Stimulated activated naive B cell treated with anti-CD40 and anti-IgM and Interleukin-4, amounts not matched to agents 10 μg/mL and 1 μg/mL and 100 μg/mL, for 72 hours (primary cell): ENCODE results near the gene ROBO1.

Experiments used
- ATAC-seq, 2 donors: fragments of 150-1000 bp; cut with Tn5 transposase; replicated peaks; 2 replicates each; pipeline ENCODE4 v1.10.0; 2021; ENCODE audit warnings: moderate library complexity in 1 of 2
- DNase-seq: peaks from one replicate; pipeline ENCODE4 v3.0.0; 2021
- H3K27ac Mint-ChIP-seq: one replicate; pipeline ENCODE4 v1.8.0; 2022; ENCODE audit warnings: mild to moderate bottlenecking, mixed read lengths
- H3K27me3 Mint-ChIP-seq, 2 donors: one replicate each; pipeline ENCODE4 v1.8.0; 2022; ENCODE audit warnings: mixed read lengths in 2 of 2
- H3K36me3 Mint-ChIP-seq, 2 donors: one replicate each; pipeline ENCODE4 v1.8.0; 2022; ENCODE audit warnings: mixed read lengths in 2 of 2, mild to moderate bottlenecking in 1 of 2
- H3K4me1 Mint-ChIP-seq, 2 donors: one replicate each; pipeline ENCODE4 v1.8.0; 2022; ENCODE audit warnings: mixed read lengths in 2 of 2, mild to moderate bottlenecking in 1 of 2
- H3K4me3 Mint-ChIP-seq, 2 donors: one replicate each; pipeline ENCODE4 v1.8.0; 2022; ENCODE audit warnings: mild to moderate bottlenecking in 2 of 2, mixed read lengths in 2 of 2, moderate library complexity in 1 of 2
- H3K9me3 Mint-ChIP-seq, 2 donors: one replicate each; pipeline ENCODE4 v1.8.0; 2022; ENCODE audit warnings: mixed read lengths in 2 of 2, mild to moderate bottlenecking in 1 of 2

The ROBO1 gene

DNA sequence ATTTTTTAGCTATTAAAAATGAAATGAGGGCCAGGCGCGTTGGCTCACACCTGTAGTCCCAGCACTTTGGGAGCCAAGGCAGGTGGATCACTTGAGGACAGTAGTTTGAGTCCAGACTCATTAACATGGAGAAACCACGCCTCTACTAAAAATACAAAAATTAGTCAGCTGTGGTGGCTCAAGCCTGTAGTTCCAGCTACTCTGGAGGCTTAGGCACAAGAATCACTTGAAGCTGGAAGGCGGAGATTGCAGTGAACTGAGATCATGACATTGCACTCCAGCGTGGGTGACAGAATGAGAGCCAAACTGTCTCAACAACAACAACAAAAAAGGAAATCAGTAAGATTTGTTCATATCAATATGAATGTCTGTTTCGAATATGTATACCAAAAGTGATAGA lies 517.1 kb downstream of the ROBO1 start:
- Mint-ChIP-seq H3K36me3 (no peaks in the 10 kb centered on the region), H3K27ac (no peak overlapping the region), H3K4me3 (no peak overlapping the region), H3K27me3 (no peaks in the 10 kb centered on the region), H3K9me3 (peaks cover 0 to 6% of the 10 kb centered on the region in 2 donors), H3K4me1 (no peaks in the 10 kb centered on the region)
- ATAC-seq = no peak
- no peak for DNase-seq

- Mint-ChIP-seq H3K27ac (no peak overlapping the region), H3K4me3 (no peak overlapping the region), H3K4me1 (no peaks in the 10 kb centered on the region), H3K9me3 (peaks cover 3 to 6% of the 10 kb centered on the region in 2 donors), H3K36me3 (no peaks in the 10 kb centered on the region), H3K27me3 (no peaks in the 10 kb centered on the region)
- no peak for DNase-seq
- no peak for ATAC-seq
Measured at GRCh38 chr3:79249701-79250100, 518.1 kb downstream of the ROBO1 start.

- DNase-seq (no peak), ATAC-seq (no peak)
- no peaks in the 10 kb centered on the region for H3K36me3 Mint-ChIP-seq
- H3K27ac Mint-ChIP-seq = no peak overlapping the region
- peaks cover 3% of the 10 kb centered on the region in 2 donors for H3K9me3 Mint-ChIP-seq
- no peaks in the 10 kb centered on the region for H3K4me1 Mint-ChIP-seq
- no peak overlapping the region for H3K4me3 Mint-ChIP-seq
- H3K27me3 Mint-ChIP-seq = no peaks in the 10 kb centered on the region
Measured at GRCh38 chr3:79247725-79248043, 520.1 kb downstream of the ROBO1 start.

DNA sequence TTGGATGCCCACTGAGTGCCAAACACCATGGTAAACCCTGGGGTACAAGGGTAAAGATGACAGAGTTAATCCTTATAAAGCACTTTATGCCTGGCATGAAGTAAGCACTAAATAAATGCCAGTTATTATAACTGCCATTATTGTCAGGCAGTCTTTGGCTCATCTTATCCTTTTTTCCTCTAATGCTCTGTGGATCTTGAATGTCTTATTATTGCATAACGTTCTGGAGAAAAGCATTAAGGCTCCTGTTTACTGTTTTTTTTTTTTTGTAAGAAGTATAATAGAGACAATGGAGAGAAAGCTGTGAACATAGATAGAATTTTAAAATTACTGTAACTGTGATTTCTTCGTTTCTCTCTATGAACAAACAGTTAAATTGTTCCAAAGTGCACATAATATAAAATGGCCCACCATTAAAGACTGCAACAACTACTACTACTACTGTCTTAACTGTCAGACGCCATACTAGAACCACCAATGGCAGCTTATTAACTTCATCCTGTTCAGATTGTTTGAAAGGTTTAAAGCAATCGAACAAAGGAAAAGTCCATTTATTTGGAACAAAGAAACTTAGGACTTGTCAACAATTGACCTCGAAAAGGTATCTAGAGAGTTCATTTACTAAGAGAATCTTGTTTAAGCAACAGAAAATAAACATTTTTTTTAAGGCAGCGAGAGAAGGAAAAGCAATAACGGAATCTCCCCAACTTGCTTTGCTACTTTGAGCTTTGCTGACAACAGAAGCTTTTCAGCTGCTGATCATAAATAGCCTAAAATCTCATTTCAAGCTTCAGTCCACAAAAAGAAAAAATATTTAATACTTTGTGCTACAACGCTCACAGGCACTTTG lies 520.7 kb downstream of the ROBO1 start:
- DNase-seq (no peak), ATAC-seq (no peak)
- Mint-ChIP-seq H3K27me3 (no peaks in the 10 kb centered on the region), H3K4me3 (no peak overlapping the region), H3K4me1 (no peaks in the 10 kb centered on the region), H3K36me3 (no peaks in the 10 kb centered on the region), H3K27ac (no peak overlapping the region), H3K9me3 (peaks cover 3% of the 10 kb centered on the region in 2 donors)

GRCh38 chr3:79245284-79246138 lies 522.3 kb downstream of the ROBO1 start:
- no peak for ATAC-seq
- DNase-seq = no peak
- Mint-ChIP-seq H3K27me3 (no peaks in the 10 kb centered on the region), H3K4me1 (no peaks in the 10 kb centered on the region), H3K9me3 (peaks cover 3% of the 10 kb centered on the region in 2 donors), H3K27ac (no peak overlapping the region), H3K36me3 (no peaks in the 10 kb centered on the region), H3K4me3 (no peak overlapping the region)

GRCh38 chr3:79236496-79236895 lies 531.3 kb downstream of the ROBO1 start:
- Mint-ChIP-seq H3K36me3 (no peaks in the 10 kb centered on the region), H3K9me3 (peaks cover 5 to 14% of the 10 kb centered on the region in 2 donors), H3K4me1 (no peaks in the 10 kb centered on the region), H3K4me3 (no peak overlapping the region), H3K27ac (no peak overlapping the region), H3K27me3 (no peaks in the 10 kb centered on the region)
- no peak for ATAC-seq
- DNase-seq = no peak

GRCh38 chr3:79233431-79234060 lies 534.3 kb downstream of the ROBO1 start:
- Mint-ChIP-seq H3K27me3 (no peaks in the 10 kb centered on the region), H3K4me3 (no peak overlapping the region), H3K27ac (no peak overlapping the region), H3K36me3 (no peaks in the 10 kb centered on the region), H3K9me3 (peaks cover 3 to 14% of the 10 kb centered on the region in 2 donors), H3K4me1 (no peaks in the 10 kb centered on the region)
- DNase-seq = no peak
- no peak for ATAC-seq

GRCh38 chr3:79230266-79230665 lies 537.5 kb downstream of the ROBO1 start:
- Mint-ChIP-seq H3K27ac (no peak overlapping the region), H3K4me1 (no peaks in the 10 kb centered on the region), H3K4me3 (no peak overlapping the region), H3K9me3 (peaks cover 6 to 17% of the 10 kb centered on the region in 2 donors), H3K27me3 (no peaks in the 10 kb centered on the region), H3K36me3 (no peaks in the 10 kb centered on the region)
- DNase-seq (no peak), ATAC-seq (no peak)

DNA sequence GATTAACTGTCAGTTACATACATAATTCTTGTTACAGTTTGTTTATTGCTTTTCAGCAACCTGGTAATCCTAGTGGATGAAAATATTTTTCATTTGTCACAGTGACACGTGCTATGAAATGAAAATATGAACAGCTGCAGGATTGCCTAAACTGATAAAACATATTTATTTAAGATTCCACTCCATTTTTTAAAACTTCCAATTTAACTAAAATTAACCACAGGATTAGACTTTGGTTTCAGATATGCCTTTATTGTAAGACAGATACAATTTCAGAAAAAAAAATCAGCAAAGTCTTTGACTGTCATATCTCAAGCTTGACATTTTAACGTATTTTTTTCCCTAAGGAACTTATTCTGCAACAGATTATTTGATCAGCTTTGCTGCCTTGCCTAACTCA lies 550.7 kb downstream of the ROBO1 start:
- Mint-ChIP-seq H3K4me3 (no peak overlapping the region), H3K27ac (no peak overlapping the region), H3K36me3 (no peaks in the 10 kb centered on the region), H3K4me1 (no peaks in the 10 kb centered on the region), H3K27me3 (no peaks in the 10 kb centered on the region), H3K9me3 (no peaks in the 10 kb centered on the region)
- DNase-seq (no peak), ATAC-seq (no peak)

GRCh38 chr3:79215286-79215685 lies 552.5 kb downstream of the ROBO1 start:
- no peaks in the 10 kb centered on the region for H3K9me3 Mint-ChIP-seq
- DNase-seq (no peak), ATAC-seq (no peak)
- no peaks in the 10 kb centered on the region for H3K4me1 Mint-ChIP-seq
- no peak overlapping the region for H3K27ac Mint-ChIP-seq
- no peaks in the 10 kb centered on the region for H3K27me3 Mint-ChIP-seq
- H3K4me3 Mint-ChIP-seq = no peak overlapping the region
- H3K36me3 Mint-ChIP-seq = no peaks in the 10 kb centered on the region

GRCh38 chr3:79211586-79212359 lies 556.0 kb downstream of the ROBO1 start:
- DNase-seq = no peak
- no peaks in the 10 kb centered on the region for H3K4me1 Mint-ChIP-seq
- H3K9me3 Mint-ChIP-seq = peaks cover 8 to 9% of the 10 kb centered on the region in 2 donors
- no peak for ATAC-seq
- H3K4me3 Mint-ChIP-seq = no peak overlapping the region
- H3K36me3 Mint-ChIP-seq = no peaks in the 10 kb centered on the region
- no peak overlapping the region for H3K27ac Mint-ChIP-seq
- H3K27me3 Mint-ChIP-seq = no peaks in the 10 kb centered on the region

DNA sequence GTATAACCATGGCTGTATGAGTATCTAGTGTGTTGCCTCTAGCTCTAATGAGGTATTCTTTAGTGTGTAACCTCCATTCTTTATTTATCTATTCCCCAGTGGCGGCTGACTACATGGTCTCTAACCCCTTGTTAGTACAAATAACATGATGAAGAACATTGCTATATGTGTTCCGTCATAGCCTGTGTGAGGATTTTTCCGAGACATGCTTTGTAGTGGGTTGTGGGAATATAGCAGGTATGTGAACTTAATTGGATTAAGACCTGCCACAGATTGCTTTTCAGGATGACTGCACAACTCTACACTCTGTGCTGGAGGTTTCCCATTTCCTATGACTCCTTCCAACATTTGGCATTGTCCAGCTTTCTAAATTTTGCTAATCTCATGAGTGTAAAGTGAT lies 563.4 kb downstream of the ROBO1 start:
- Mint-ChIP-seq H3K4me1 (no peaks in the 10 kb centered on the region), H3K9me3 (peaks cover 4 to 5% of the 10 kb centered on the region in 2 donors), H3K27me3 (no peaks in the 10 kb centered on the region), H3K27ac (no peak overlapping the region), H3K36me3 (no peaks in the 10 kb centered on the region), H3K4me3 (no peak overlapping the region)
- no peak for ATAC-seq
- DNase-seq = no peak

GRCh38 chr3:79203144-79203519 lies 564.7 kb downstream of the ROBO1 start:
- Mint-ChIP-seq H3K4me3 (no peak overlapping the region), H3K36me3 (no peaks in the 10 kb centered on the region), H3K27me3 (no peaks in the 10 kb centered on the region), H3K27ac (no peak overlapping the region), H3K4me1 (no peaks in the 10 kb centered on the region), H3K9me3 (peaks cover under 1 to 2% of the 10 kb centered on the region in 2 donors)
- no peak for ATAC-seq
- no peak for DNase-seq

- Mint-ChIP-seq H3K4me1 (no peaks in the 10 kb centered on the region), H3K4me3 (no peak overlapping the region), H3K27me3 (no peaks in the 10 kb centered on the region), H3K9me3 (peaks cover 0 to 2% of the 10 kb centered on the region in 2 donors), H3K36me3 (no peaks in the 10 kb centered on the region), H3K27ac (no peak overlapping the region)
- DNase-seq (no peak), ATAC-seq (no peak)
Measured at GRCh38 chr3:79202471-79203143, 565.2 kb downstream of the ROBO1 start.
